Activated T-cell treated with anti-CD3 and anti-CD28 coated beads for 1 hour (primary cell): Measurements from ENCODE around the gene FZR1.

ENCODE experiments used
- DNase-seq: peaks from one replicate; pipeline ENCODE4 v3.0.0-alpha.2; 2020; ENCODE audit warnings: low read depth

Gene FZR1

DNA sequence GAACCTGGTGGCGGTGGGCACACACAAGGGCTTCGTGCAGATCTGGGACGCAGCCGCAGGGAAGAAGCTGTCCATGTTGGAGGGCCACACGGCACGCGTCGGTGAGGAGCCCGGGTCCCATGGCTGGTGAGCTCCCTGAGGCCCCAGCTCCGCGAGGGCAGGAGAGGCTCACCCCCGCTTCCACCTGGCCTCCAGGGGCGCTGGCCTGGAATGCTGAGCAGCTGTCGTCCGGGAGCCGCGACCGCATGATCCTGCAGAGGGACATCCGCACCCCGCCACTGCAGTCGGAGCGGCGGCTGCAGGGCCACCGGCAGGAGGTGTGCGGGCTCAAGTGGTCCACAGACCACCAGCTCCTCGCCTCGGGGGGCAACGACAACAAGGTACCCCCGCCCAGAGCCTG lies 25.6 kb downstream of the FZR1 start:
- DNase-seq: no peak

DNA sequence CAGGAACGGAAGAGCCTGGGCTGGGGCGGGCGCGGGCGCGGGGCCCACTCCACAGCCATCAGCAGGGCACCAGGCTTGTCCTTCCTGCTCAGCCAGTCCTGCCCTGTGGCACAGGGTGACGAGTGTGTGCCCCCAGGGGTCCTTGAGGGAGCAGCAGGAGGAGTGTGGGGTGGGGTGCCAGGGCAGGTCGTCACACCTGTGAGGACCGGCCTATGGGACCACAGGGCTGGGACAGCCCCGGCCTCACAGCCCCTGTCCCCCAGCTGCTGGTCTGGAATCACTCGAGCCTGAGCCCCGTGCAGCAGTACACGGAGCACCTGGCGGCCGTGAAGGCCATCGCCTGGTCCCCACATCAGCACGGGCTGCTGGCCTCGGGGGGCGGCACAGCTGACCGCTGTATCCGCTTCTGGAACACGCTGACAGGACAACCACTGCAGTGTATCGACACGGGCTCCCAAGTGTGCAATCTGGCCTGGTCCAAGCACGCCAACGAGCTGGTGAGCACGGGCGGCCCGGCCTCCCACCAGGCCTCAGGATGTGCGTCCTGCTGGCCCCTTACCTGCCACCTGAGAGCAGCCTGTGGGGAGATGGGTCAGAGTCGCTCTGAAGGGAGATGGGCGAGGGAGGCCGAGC lies 26.2 kb downstream of the FZR1 start:
- DNase-seq: no peak

DNA sequence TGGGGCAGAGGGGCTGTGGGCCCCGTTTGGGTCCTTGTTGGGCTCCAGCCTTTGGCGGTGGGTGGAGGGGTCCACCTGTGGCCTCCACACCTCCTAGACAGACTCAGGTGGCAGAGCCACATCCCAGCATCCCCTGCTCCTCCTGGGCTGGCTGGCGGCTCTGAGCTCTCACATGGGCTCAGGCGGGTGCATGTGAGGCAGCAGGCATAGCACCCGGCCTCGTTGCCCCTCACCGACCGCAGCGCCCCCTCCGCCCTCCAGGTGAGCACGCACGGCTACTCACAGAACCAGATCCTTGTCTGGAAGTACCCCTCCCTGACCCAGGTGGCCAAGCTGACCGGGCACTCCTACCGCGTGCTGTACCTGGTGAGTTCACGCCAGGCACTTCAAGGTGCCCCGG lies 26.9 kb downstream of the FZR1 start:
- DNase-seq: no peak

DNA sequence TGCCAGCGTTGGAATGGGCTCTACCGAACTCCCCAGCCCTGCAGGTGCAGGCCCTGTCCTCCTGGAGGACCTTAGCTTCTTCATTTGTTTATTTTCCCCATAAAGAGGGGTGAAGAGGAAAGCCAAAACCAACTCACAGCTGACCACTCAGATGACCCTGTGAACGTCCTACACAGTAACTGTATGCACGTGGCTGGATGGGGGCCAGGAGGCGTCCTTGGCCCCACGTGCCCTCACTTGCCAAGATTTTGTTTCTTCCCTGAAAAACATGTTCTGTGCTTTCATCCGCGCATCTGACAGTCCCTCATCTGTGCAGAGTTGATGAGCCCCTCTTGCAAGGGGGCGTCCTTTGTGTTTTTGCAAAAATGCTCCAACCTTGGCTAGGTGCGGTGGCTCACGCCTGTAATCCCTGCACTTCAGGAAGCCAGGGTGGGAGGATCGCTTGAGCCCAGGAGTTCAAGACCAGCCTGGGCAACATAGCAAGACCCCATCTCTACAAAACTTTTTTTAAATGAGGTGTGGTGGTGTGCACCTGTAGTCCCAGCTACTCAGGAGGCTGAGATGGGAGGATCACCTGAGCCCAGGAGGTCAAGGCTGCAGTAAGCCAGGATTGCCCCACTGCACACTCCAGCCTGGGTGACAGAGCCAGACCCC lies 27.6 kb downstream of the FZR1 start:
- DNase-seq: no peak

DNA sequence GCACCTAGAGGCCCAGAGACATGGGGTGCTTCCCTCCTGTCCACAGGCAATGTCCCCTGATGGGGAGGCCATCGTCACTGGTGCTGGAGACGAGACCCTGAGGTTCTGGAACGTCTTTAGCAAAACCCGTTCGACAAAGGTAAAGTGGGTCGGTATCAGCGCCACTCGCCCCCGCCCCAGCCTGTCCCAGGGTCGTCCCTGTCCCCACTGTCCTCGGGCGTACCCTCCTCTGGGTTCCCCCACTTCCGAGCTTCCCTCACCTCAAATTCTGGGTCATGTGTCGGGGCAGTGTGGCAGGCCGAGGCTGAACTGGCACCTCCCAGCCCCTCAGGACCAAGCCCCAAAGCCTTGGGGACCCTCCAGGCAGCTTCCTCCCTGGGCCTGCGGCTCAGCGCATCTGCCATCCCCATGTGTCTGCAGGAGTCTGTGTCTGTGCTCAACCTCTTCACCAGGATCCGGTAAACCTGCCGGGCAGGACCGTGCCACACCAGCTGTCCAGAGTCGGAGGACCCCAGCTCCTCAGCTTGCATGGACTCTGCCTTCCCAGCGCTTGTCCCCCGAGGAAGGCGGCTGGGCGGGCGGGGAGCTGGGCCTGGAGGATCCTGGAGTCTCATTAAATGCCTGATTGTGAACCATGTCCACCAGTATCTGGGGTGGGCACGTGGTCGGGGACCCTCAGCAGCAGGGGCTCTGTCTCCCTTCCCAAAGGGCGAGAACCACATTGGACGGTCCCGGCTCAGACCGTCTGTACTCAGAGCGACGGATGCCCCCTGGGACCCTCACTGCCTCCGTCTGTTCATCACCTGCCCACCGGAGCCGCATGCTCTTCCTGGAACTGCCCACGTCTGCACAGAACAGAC lies 28.5 kb downstream of the FZR1 start:
- no peak for DNase-seq

DNA sequence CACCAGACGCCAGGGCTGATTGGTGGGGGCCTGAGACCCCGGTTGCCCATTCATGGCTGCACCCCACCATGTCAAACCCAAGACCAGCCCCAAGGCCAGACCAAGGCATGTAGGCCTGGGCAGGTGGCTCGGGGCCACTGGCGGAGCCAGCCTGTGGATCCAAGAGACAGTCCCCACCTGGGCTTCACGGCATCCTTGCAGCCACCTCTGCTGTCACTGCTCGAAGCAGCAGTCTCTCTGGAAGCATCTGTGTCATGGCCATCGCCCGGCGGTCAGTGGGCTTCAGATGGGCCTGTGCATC lies 29.1 kb downstream of the FZR1 start:
- no peak for DNase-seq

DNA sequence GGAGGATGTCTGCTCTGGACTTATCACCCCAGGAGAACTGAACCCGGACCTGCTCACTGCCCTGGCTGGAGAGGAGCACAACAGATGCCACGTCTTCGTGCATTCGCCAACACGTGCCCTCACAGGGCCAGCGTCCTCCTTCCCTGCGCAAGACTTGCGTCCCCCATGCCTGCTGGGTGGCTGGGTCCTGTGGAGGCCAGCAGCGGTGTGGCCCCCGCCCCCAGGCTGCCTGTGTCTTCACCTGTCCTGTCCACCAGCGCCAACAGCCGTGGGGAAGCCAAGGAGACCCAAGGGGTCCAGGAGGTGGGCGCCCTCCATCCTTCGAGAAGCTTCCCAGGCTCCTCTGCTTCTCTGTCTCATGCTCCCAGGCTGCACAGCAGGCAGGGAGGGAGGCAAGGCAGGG lies 29.5 kb downstream of the FZR1 start:
- DNase-seq: no peak

DNA sequence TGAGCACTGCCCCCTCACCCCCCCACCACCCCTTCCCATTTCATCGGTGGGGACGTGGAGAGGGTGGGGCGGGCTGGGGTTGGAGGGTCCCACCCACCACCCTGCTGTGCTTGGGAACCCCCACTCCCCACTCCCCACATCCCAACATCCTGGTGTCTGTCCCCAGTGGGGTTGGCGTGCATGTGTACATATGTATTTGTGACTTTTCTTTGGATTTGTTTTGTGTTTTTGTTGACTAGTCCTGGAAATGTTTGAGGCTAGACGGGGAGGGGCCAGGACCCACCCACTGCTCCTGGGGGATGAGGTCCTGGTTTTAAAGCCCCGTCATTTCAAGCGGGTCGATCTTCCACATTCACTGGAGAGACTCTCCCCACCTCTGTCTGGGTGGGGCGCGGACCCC lies 29.9 kb downstream of the FZR1 start:
- no peak for DNase-seq

DNA sequence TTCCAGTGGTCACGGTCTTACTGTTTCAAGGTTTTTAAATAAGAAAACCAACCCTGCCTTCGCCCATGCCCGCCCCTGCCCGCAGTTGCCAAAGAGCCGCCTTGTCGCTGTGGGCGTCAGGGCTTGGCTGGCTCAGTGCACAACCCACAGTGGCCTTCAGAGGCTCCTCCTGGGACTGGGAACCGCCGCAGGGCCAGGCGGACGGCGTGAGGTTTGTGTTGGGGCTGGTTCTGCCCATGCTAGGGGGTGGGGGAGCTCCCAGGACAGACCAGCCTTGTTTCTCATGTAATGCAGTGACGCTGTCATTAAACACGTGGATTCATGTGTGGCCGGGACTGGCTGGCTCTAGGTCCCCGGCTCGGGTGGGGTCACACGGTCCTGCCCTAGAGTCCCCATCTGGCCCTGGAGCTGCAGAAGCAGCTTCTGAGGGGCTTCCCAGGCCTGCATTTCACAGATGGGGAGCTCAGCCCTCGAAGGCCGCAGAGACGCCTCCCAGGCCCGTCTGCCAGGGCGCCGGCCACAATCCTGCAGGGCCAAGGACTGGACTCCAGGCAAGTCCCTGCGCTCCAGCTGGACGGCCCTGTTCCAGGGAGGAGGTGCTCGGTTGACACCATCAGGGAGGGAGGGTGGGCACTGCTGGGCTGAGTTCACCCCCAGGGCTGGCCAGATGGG lies 30.5 kb downstream of the FZR1 start:
- DNase-seq: no peak

DNA sequence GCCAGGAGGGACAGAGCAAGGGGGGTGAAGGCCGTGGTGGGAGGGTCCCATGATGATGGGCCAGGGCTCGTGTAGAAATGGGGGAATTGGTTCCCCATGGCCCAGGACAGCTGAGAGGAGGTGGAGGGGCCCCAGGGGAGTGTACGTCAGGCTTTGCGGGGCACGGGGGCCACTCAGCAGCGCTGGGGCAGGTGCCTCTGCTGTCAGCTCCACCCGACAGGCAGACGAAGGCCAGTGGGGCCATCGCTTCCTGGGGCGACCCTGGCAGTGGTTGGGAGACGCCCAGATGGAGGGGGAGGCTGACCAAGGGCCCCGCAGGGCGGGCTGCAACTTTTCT lies 31.0 kb downstream of the FZR1 start:
- no peak for DNase-seq

DNA sequence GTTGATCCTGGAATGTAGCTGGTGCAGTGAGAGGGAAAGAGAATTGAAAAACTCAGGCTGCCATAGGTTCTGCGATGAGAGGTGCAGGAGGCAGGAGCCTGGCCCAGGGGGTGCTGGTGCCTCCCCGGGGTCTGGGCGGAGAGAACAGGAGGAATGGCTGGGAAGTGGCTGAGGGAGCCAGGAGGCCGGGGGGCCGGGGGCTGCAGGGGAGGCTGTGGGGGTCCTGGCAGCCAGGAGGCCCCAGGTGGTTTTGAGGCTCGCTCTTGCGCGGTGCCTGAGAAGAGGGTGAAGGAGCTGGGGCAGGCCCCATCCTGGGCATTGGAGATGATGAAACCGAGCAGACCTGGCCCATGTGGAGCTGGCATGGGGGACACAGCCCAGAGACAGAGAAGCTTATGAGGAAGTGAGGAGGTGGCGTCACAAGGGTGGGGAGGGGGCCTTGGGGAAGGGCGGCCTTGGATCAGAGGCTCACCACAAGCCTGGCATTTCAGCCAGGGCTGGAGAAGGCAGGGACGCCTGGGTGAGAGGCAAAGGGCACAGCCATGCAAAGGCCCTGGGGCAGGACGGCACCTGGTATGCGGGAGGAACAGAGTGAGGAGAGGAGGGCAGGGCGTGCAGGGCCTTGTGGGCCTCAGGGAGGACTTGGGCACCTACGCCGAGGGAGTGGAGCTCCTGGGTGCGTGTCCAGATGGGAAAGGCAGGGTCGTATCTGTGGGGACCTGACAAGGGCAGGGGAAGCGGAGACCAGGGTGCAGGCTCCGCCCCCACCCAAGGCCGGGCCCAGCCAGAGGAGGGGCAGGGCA lies 31.5 kb downstream of the FZR1 start:
- DNase-seq: no peak

DNA sequence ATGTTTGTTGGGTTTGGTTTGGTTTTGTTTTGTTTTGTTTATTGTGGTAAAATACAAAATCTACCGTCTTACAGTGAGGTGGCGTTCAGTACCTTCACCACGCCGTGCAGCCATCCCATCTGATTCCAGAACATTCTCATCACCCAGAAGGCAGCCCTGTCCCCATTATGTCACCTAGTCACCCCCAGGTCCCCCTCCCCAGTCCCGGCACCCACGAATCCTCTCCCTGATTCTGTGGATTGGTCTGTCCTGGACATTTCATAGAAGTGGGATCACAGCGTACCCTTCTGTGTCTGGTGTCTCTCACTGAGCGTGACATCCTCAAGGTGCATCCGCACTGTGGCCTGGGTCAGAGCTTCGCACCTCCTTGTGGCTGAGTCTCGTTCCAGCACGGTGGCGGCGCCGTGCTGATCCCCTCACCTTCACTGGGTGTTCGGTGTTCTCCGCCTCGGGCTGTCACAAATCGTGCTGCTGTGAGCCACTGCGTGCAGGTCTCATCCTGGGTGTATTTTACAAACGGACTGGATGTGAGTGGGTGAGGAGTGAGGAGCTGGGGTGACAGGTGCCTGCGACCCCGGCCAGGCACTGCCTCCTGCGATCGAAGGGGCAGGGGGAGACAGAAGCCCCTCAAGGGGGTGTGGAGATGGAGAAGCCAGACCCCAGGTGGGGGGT lies 32.3 kb downstream of the FZR1 start:
- no peak for DNase-seq

DNA sequence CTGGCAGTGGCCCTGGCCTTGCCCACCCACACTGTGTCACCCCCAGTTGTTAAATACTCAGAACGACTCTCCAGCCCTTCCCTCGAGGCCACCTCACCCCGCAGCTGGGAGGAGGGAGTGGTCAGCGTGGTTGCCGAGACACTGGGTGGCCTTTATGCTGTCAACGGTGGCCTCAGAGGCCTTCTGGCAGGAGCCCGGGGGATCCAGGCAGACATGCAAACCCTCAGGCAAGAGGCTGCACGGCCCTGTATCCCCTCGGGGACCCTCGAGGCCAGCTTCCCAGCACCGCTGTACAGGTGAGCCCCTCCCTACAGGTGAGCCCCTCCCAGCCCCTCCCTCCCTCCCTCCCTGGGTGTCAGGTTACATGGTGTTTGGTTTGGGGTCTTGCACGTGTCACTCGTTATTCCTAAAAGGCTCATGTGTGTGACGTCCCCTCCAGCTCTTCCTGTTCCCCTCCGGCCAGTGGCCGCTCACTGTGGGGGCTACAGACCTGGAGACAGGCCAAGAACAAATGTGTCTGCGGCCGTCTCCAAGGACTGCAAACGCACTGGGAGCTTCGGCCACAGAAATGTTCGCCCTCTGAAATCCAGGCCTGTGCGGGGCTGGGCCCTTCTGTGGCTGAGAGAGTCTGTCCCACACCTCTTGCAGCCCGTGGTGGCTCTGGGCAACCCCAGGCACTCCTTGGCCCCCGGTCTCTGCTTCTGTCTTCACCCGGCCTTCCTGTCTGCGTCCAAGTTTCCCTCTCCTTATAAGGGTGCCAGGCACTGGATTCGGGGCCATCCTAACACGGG lies 33.0 kb downstream of the FZR1 start, which contains the start of gene TEKTIP1:
TSS of gene TEKTIP1 (plus strand) at position 210 of the 791 bp plus-strand sequence. CDS start at position 214, 4 bp downstream.
- no peak for DNase-seq

DNA sequence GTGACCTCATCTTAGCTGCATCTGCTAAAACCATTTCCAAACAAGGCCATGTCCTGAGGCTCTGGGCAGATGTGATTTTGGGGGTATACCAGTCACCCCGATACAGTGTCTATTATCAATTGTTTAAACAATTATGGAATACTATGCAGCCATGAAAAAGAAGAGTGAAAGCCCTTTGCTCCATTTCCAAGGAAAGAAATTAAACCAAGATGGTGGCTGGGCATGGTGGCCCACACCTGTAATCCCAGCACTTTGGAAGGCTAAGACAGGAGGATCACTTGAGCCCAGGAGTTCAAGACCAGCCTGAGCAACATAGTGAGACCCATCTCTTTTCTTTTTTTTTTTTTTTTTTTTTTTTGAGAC lies 33.6 kb downstream of the FZR1 start:
- no peak for DNase-seq

DNA sequence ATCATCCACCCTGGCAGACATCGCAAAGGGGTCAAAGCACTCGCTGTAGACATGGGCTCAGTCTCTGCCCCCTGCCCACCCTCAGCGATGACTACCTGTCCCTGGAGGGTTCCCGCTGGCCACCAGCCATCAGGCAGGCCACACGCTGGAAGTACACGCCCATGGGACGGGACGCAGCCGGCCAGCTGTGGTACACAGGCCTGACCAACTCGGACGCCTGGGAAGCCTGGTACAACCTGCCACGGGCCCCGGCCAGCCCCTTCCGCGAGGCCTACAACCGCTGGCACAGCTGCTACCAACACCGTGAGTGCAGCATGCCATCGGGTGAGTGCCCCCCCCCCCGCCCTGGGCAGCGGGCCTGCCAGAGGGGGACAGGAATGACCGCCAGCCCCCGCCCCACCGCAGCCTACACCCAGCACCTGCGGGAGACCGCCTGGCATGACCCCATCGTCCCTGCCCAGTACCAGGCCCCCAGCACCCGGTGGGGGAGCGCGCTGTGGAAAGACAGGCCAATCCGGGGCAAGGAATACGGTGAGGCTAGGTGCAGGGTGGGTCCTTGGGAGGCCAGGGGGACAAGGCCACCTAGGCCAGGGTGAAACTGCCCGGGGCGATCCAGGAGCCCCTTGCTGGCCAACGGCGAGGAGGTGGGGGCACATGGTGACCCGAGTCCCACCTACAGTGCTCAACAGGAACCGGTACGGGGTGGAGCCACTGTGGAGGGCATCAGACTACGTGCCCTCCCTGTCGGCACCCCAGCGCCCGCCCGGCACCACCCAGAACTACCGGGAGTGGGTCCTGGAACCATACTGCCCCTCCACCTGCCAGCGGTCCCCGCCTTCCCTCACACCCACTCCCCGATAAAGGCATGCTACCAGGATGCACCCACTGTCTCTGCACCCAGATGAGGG lies 37.3 kb downstream of the FZR1 start:
- no peak for DNase-seq

DNA sequence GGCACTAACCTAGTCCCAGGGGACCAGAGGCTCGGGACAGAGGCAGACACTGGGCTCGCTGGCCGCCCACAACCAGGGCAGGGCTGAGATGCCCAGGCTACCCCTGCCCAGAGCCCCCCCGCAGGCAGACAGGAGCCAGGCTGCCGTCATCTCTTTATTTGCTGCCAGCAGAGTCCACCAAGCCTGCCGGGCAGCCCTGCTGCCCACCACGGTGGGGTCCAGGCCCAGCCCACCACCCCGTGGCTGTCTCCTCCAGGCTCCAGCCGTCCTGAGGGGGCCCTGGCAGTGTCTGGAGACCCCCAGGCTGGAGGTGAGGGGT lies 37.9 kb downstream of the FZR1 start:
- DNase-seq: no peak

DNA sequence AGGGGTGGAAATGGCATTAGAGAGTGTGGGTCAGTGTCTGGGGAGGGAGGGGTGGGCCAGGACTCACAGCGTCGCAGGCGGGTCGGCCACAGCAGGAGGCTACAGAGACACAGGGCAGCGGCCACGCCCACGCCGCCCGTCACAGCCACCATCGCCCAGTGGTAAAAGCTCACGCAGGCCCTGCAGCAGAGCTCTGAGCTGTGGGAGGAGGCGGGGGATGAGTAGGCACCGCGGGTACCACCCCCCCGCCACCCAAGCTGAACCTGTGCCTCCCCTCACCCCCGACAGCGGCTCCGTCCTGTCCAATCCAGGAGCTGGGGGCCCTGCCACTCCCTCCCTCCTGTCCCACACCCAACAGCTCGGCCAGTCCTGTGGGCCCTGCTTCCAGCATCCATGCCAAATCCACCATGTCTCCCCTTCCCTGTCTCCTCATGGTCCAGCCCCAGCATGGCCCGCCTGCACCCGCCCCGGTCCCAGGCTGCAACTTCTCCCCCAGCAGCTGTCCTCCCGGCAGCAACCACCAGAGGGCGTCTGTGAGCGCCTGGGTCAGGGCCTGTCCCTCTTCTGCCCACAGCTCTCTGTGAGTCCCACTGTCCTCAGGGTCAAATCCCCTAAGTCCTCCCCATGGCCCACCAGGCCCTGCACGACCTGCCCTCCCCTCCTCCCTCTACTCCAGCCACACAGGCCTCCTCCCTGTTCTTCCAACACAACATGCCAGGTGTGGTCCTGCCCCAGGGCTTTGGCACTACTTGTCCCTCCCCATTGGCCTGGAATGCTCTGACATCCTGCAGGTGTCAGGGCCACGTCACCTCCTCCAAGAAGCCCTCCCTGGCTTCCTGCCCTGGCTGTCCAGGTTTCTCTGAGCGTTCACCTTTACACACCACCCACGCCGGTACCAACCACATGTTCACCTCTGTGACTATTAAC lies 38.9 kb downstream of the FZR1 start:
- peak; percentile 78 for DNase-seq

DNA sequence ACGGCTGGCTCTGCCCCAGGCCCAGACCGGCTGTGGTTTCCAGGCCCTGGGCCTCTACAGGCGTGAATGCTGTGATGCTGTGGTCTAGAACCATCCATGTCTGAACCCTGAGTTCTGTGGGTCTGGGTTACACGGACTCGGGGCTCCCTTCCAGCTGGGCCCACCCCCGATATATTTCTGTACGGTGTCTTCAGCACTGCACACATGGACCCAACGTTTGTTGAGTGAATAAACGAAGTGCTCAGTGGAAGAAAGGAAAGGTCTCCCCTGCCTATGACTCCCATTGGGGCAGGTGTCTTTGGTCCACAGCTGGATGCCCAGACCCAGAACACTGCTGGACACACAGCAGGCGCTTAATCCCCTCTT lies 39.5 kb downstream of the FZR1 start:
- DNase-seq: no peak

DNA sequence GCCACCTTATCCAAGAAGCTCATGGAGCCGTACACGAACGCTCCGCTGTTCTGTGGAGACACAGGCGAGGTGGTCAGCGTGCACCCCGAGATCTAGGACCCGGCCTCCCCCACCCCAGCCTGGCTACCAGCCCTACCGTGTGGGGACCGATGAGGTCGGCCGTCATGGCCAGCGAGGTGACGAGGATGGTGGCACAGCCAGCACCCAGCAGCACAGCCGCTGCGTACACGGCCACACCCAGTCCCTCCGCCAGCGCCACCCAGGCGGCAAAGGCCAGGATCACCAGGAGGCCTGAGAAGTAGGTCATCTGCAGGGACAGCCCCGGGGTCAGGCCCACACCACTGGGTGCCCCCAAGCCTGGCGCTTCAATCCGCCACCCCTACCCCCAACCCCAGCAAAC lies 40.0 kb downstream of the FZR1 start:
- no peak for DNase-seq
